Activated T-helper 1 cell treated with anti-CD3 and anti-CD28 coated beads, Interleukin-12 subunit alpha, Interleukin-12 subunit beta, Interleukin-2, Interleukin-4 antibody, amounts not matched to agents 30 ng/mL and 10 ng/mL and 1 ng/mL, durations not matched to agents 14 hours and 24 hours and 36 hours (primary cell): Measurements from ENCODE around the gene MAPKAP1. TPM values are rescaled to one million over a fixed set of nuclear protein-coding genes. Genes with fewer than 3 reads are reported as not detected.
"Not testable (repeated sequence)": the region's sequence is repeated elsewhere in the genome, so short reads cannot be mapped to it uniquely, and the experiment has no call there.

Source experiments
- DNase-seq: peaks from one replicate; pipeline ENCODE4 v3.0.0; 2021; ENCODE audit warnings: low spot score
- H3K27ac Mint-ChIP-seq: one replicate; pipeline ENCODE4 v1.8.0; 2021; ENCODE audit warnings: mild to moderate bottlenecking, mixed read lengths
- H3K27me3 Mint-ChIP-seq: one replicate; pipeline ENCODE4 v1.8.0; 2022; ENCODE audit warnings: mild to moderate bottlenecking, moderate library complexity, mixed read lengths; ENCODE audit not compliant: insufficient read depth
- H3K36me3 Mint-ChIP-seq: one replicate; pipeline ENCODE4 v1.8.0; 2021; ENCODE audit warnings: low read depth, mixed read lengths
- H3K4me1 Mint-ChIP-seq: one replicate; pipeline ENCODE4 v1.8.0; 2021; ENCODE audit warnings: low read depth, mixed read lengths
- H3K4me3 Mint-ChIP-seq: one replicate; pipeline ENCODE4 v1.8.0; 2021; ENCODE audit warnings: mild to moderate bottlenecking, moderate library complexity, mixed read lengths
- H3K9me3 Mint-ChIP-seq: one replicate; pipeline ENCODE4 v1.8.0; 2021; ENCODE audit warnings: mixed read lengths
- intact Hi-C: fragments of 100-400 bp; cut with micrococcal nuclease; formaldehyde crosslinking; loops from one replicate; pipeline ENCODE4 v1.15.1; 2024
- total RNA-seq: library from RNA; stranded (reverse); gene quantifications from 2 replicates; pipeline ENCODE4 v1.2.3, GENCODE V29; 2022

MAPKAP1 gene
- total RNA-seq, 1 donor from 2014 or later, result 108 TPM

DNA sequence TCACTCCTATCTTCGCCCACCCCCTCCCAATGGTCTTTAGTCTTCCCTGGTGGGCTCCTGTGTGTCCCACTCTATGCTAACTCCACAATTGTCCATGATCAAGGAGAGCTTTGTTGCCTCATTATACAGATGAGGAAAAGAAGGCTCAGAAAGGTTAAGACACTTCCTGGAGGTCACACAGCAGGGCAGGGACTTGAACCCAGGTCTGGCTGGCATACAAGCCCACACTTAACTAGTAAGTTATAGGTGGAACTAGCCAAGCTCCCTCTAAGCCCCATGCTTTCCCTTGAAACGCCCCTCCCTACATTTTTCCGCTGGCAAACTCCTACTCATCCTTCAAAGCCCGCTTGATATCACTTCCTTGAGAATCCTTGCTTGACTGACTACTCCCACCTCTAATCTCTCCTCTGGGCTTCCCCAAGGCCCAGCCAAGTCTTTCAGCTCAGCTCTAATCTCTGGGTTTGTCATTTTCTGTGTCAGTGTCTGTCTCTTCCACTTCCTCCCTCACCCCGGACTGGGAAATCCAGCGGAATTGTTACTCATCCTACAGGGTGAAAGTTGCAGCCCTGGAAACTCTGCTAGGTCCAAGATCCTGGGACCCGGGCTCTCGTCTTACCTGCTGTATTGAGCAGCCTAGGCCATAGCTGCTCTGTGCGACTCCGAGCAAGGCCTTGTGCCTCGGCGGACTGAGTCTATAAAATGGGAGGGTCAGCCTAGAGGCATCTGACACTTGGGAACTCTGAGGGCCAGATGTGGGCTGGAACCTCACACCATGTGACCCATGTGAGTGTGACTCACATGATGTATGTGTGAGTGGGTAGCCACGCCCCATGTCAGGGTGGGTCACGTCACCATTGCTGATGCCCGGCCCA is 300.8 kb downstream of the MAPKAP1 start:
- H3K27me3 Mint-ChIP-seq, result peaks cover 13% of the 10 kb centered on the region
- DNase-seq, result no peak
- H3K27ac Mint-ChIP-seq, result no peak overlapping the region
- peaks cover 7% of the 10 kb centered on the region for H3K4me1 Mint-ChIP-seq
- H3K36me3 Mint-ChIP-seq, result no peaks in the 10 kb centered on the region
- H3K4me3 Mint-ChIP-seq, result no peak overlapping the region
- H3K9me3 Mint-ChIP-seq, result no peaks in the 10 kb centered on the region
- intact Hi-C loops, result no loop called here

GRCh38 chr9:125404733-125405132 is 302.3 kb downstream of the MAPKAP1 start:
- no peak overlapping the region for H3K27ac Mint-ChIP-seq
- peaks cover 13% of the 10 kb centered on the region for H3K27me3 Mint-ChIP-seq
- no peaks in the 10 kb centered on the region for H3K9me3 Mint-ChIP-seq
- DNase-seq, result no peak
- H3K4me1 Mint-ChIP-seq, result peaks cover 2% of the 10 kb centered on the region
- no peaks in the 10 kb centered on the region for H3K36me3 Mint-ChIP-seq
- H3K4me3 Mint-ChIP-seq, result no peak overlapping the region
- intact Hi-C loops, result no loop called here

DNA sequence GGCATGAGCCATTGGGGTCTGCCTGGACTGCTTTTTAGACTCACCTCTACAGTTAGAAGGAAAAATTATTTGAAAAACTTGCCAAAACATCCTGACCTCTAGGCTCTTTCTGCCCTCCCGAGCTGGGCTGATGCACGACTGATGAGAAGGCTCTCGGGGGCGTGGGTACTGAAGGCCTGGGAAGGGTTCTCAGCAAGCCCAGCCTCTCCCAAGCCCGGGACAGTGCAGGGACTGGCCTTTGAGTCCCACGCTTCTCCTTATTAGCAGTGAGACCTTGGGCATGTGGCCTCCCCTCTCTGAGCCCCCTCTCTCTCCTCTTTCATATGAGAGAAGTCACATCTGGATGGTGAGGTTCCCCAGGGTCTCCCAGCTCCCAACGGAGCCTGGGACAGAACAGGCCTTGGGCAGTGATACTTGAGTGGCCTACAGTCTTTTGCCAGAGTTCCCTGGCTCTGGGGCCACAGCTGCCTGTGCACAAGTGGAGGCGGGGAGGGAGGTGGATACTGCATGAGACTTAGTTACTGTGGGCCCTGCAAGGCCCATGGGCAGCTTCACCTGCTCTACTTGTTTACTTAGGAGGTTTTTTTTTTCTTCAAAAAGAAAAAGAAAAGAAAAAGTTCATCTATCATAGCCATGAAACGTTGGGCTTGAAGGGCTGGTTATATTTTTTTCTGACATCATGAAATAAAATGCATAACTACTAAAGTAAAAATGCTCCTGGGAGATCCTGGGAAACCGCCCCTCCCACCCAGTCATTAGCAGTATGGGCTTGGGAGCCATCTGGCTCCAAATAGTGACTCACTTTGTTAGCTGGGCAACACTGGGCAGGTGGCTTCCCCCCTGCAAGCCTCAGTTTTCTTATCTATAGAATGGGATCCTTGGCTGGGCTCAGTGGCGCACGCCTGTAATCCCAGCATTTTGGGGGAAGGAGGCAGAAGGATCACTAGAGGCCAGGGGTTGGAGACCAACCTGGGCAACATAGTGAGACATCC is 306.0 kb downstream of the MAPKAP1 start:
- H3K27ac Mint-ChIP-seq, result no peak overlapping the region
- H3K4me3 Mint-ChIP-seq, result no peak overlapping the region
- no peaks in the 10 kb centered on the region for H3K27me3 Mint-ChIP-seq
- no peak for DNase-seq
- H3K4me1 Mint-ChIP-seq, result no peaks in the 10 kb centered on the region
- H3K36me3 Mint-ChIP-seq, result no peaks in the 10 kb centered on the region
- H3K9me3 Mint-ChIP-seq, result no peaks in the 10 kb centered on the region
- intact Hi-C loops, result no loop called here

GRCh38 chr9:125400232-125400631 is 306.8 kb downstream of the MAPKAP1 start:
- H3K4me3 Mint-ChIP-seq, H3K4me1 Mint-ChIP-seq, intact Hi-C loops, H3K9me3 Mint-ChIP-seq, H3K27ac Mint-ChIP-seq, H3K27me3 Mint-ChIP-seq, DNase-seq, H3K36me3 Mint-ChIP-seq: not testable (repeated sequence)

GRCh38 chr9:125399666-125400065 is 307.3 kb downstream of the MAPKAP1 start:
- no peaks in the 10 kb centered on the region for H3K27me3 Mint-ChIP-seq
- H3K27ac Mint-ChIP-seq, result no peak overlapping the region
- no peaks in the 10 kb centered on the region for H3K36me3 Mint-ChIP-seq
- intact Hi-C loops, result no loop called here
- no peak for DNase-seq
- no peaks in the 10 kb centered on the region for H3K9me3 Mint-ChIP-seq
- H3K4me1 Mint-ChIP-seq, result no peaks in the 10 kb centered on the region
- no peak overlapping the region for H3K4me3 Mint-ChIP-seq

GRCh38 chr9:125399165-125399564 is 307.8 kb downstream of the MAPKAP1 start:
- Mint-ChIP-seq H3K36me3 (no peaks in the 10 kb centered on the region), H3K4me3 (no peak overlapping the region), H3K27me3 (no peaks in the 10 kb centered on the region), H3K4me1 (no peaks in the 10 kb centered on the region), H3K27ac (no peak overlapping the region), H3K9me3 (no peaks in the 10 kb centered on the region)
- intact Hi-C loops, result no loop called here
- DNase-seq, result no peak

- intact Hi-C loops, result no loop called here
- DNase-seq, result no peak
- no peaks in the 10 kb centered on the region for H3K4me1 Mint-ChIP-seq
Observed at GRCh38 chr9:125398243-125398642, 308.8 kb downstream of the MAPKAP1 start.

DNA sequence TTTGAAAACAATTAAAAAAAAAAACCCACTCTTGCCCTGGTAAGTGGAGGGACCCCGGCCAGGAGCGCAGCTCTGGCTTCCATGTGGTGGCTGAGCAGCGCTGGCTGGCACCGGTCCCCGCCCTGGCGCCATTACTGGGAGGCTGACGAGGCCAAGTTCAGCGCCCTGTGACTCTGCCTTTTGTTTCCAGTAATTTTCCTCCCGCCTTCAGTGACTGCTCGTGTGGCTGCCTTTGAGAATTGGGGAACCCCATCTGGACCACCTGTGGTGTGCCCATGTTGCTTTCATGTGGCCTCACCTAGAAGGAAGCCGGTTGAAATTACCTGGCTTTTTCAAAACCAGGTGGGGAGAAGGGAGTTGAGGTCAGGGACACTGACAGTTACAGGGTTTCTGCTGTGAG is 309.3 kb downstream of the MAPKAP1 start:
- H3K9me3 Mint-ChIP-seq, result no peaks in the 10 kb centered on the region

More at GRCh38 chr9:125398243-125398642, 308.8 kb downstream of the MAPKAP1 start:
- no peaks in the 10 kb centered on the region for H3K27me3 Mint-ChIP-seq
- no peaks in the 10 kb centered on the region for H3K9me3 Mint-ChIP-seq
- no peaks in the 10 kb centered on the region for H3K36me3 Mint-ChIP-seq
- no peak overlapping the region for H3K27ac Mint-ChIP-seq
- no peak overlapping the region for H3K4me3 Mint-ChIP-seq

GRCh38 chr9:125396799-125397198 is 310.2 kb downstream of the MAPKAP1 start:
- Mint-ChIP-seq H3K27ac (no peak overlapping the region), H3K4me1 (no peaks in the 10 kb centered on the region), H3K36me3 (no peaks in the 10 kb centered on the region), H3K9me3 (no peaks in the 10 kb centered on the region), H3K4me3 (no peak overlapping the region), H3K27me3 (no peaks in the 10 kb centered on the region)
- no peak for DNase-seq
- intact Hi-C loops, result no loop called here

More for the DNA sequence above, 309.3 kb downstream of the MAPKAP1 start:
- Mint-ChIP-seq H3K4me1 (no peaks in the 10 kb centered on the region), H3K27ac (no peak overlapping the region), H3K4me3 (no peak overlapping the region), H3K27me3 (no peaks in the 10 kb centered on the region), H3K36me3 (no peaks in the 10 kb centered on the region)
- no peak for DNase-seq
- intact Hi-C loops, result no loop called here

DNA sequence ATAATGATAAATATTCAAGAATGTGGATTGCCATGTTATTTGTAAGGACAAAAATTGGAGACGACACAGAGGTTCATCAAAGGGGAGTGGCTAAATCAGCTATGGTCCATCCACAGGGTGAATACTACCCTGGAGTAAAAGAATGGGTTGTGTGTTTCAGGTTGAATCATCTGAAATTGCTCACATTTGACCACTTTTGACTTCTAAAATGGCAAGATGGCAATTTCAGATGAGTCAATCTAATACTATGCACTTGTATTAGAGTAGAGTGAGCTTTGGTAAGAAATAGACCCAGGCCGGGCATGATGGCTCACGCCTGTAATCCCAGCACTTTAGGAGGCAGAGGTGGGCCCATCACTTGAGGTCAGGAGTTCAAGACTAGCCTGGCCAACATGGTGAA is 313.6 kb downstream of the MAPKAP1 start:
- no peak overlapping the region for H3K4me3 Mint-ChIP-seq
- intact Hi-C loops, result no loop called here
- no peaks in the 10 kb centered on the region for H3K4me1 Mint-ChIP-seq
- H3K27ac Mint-ChIP-seq, result no peak overlapping the region
- no peaks in the 10 kb centered on the region for H3K9me3 Mint-ChIP-seq
- no peak for DNase-seq
- no peaks in the 10 kb centered on the region for H3K27me3 Mint-ChIP-seq
- H3K36me3 Mint-ChIP-seq, result no peaks in the 10 kb centered on the region

- H3K4me1 Mint-ChIP-seq, result no peaks in the 10 kb centered on the region
- no peak overlapping the region for H3K4me3 Mint-ChIP-seq
- no peak for DNase-seq
- intact Hi-C loops, result no loop called here
- no peaks in the 10 kb centered on the region for H3K36me3 Mint-ChIP-seq
- no peaks in the 10 kb centered on the region for H3K9me3 Mint-ChIP-seq
- no peak overlapping the region for H3K27ac Mint-ChIP-seq
- H3K27me3 Mint-ChIP-seq, result no peaks in the 10 kb centered on the region
Observed at GRCh38 chr9:125391704-125392103, 315.3 kb downstream of the MAPKAP1 start.

GRCh38 chr9:125388978-125389377 is 318.0 kb downstream of the MAPKAP1 start:
- Mint-ChIP-seq H3K9me3 (no peaks in the 10 kb centered on the region), H3K27me3 (peaks cover under 1% of the 10 kb centered on the region), H3K4me3 (no peak overlapping the region), H3K4me1 (no peaks in the 10 kb centered on the region), H3K36me3 (no peaks in the 10 kb centered on the region), H3K27ac (no peak overlapping the region)
- intact Hi-C loops, result no loop called here
- no peak for DNase-seq
